Vagina (tissue), 2 donors: ENCODE measurements around the gene SLC25A21.
"Not testable (repeated sequence)": the region's sequence is repeated elsewhere in the genome, so short reads cannot be mapped to it uniquely, and the experiment has no call there.

ENCODE experiments used
- CTCF ChIP-seq, 3 experiments: fragments of 450-650 bp in 2 of 3; fragments of 200-600 bp in 1 of 3; sonication (generic) in 1 of 3; IDR thresholded peaks; one replicate each; pipeline ENCODE4 v1.5.1; 2017 to 2019; ENCODE audit warnings: antibody characterized with exemption in 3 of 3, mild to moderate bottlenecking in 2 of 3, moderate library complexity in 2 of 3
- POLR2A ChIP-seq, 2 donors: fragments of 450-650 bp; IDR thresholded peaks; one replicate each; pipeline ENCODE4 v1.6.1; 2017; ENCODE audit warnings: antibody characterized with exemption in 2 of 2, mild to moderate bottlenecking in 2 of 2, moderate library complexity in 2 of 2
- POLR2AphosphoS5 ChIP-seq, 2 donors: sonication (generic); formaldehyde crosslinking; IDR thresholded peaks; one replicate each; pipeline ENCODE4 v1.9.0; 2017; ENCODE audit warnings: antibody characterized with exemption in 2 of 2, mild to moderate bottlenecking in 2 of 2, low read depth in 1 of 2; ENCODE audit not compliant: insufficient read depth in 1 of 2

GRCh38 chr14:36814783-36815182 lies 357.6 kb downstream of the SLC25A21 start:
- TF ChIP-seq CTCF (IDR thresholded peaks at IDR 0.05); POLR2A (IDR thresholded peaks at IDR 0.05); POLR2AphosphoS5 (IDR thresholded peaks at IDR 0.05; ENCODE audit: insufficient read depth in 1 of 2, low read depth in 1 of 2): not testable (repeated sequence)
